Kidney (tissue), 14 donors: ENCODE data around the gene OLA1. TPM values are rescaled to one million over a fixed set of nuclear protein-coding genes. Genes with fewer than 3 reads are reported as not detected.

Experiments
- DNase-seq, 5 donors: peaks; one replicate each; pipeline ENCODE4 v3.0.0-alpha.2; 2013 to 2020
- FAIRE-seq: peaks from 2 replicates; lab custom pipeline; 2012; peaks lifted over from hg19 to GRCh38; lab: Jason Lieb, UNC
- H3K27ac ChIP-seq, 2 donors: one replicate each; pipeline ENCODE4 v1.7.0; 2013; ENCODE audit warnings: low read depth in 2 of 2, low read length in 2 of 2, inconsistent platforms in 1 of 2
- H3K27me3 ChIP-seq: one replicate; pipeline ENCODE4 v1.7.1; 2013; ENCODE audit warnings: low read length, inconsistent platforms; ENCODE audit not compliant: control insufficient read depth, insufficient read depth
- H3K36me3 ChIP-seq, 3 donors: one replicate each; pipeline versions ENCODE4 v1.7.0 to v1.7.1; 2013; ENCODE audit warnings: low read length in 3 of 3, control low read depth in 1 of 3, inconsistent platforms in 1 of 3; ENCODE audit not compliant: insufficient read depth in 3 of 3, control insufficient read depth in 2 of 3
- H3K4me1 ChIP-seq, 3 donors: one replicate each; pipeline versions ENCODE4 v1.7.0 to v1.7.1; 2013; ENCODE audit warnings: low read length in 3 of 3, inconsistent platforms in 1 of 3, low read depth in 1 of 3; ENCODE audit not compliant: control insufficient read depth in 2 of 3, insufficient read depth in 2 of 3
- H3K4me3 ChIP-seq, 3 donors: one replicate each; pipeline versions ENCODE4 v1.7.0 to v1.8.1; 2013; ENCODE audit warnings: low read length in 3 of 3, control low read depth in 1 of 3, inconsistent platforms in 1 of 3
- H3K9ac ChIP-seq, 3 donors: one replicate each; pipeline versions ENCODE4 v1.7.0 to v1.7.1; 2013; ENCODE audit warnings: low read length in 3 of 3, control low read depth in 1 of 3, inconsistent platforms in 1 of 3
- H3K9me3 ChIP-seq, 3 donors: one replicate each; pipeline versions ENCODE4 v1.7.0 to v1.7.1; 2013; ENCODE audit warnings: low read length in 3 of 3, control low read depth in 1 of 3, inconsistent platforms in 1 of 3; ENCODE audit not compliant: control insufficient read depth in 2 of 3, insufficient read depth in 1 of 3
- intact Hi-C: fragments of 100-400 bp; cut with DNase I; formaldehyde crosslinking; loops from one replicate; pipeline ENCODE4 v1.11.1; 2022
- polyA plus RNA-seq: library from polyadenylated mRNA; stranded (reverse); fragments of 350-450 nt; fragmentation: Illumina TruSeq; extraction: RNeasy Lipid Tissue Mini Kit (QIAGEN cat#74804); gene quantifications from one replicate; pipeline ENCODE4 v1.2.3, GENCODE V29; 2014; ENCODE audit warnings: low read depth, low replicate concordance; ENCODE audit not compliant: insufficient read depth
- total RNA-seq: library from RNA; stranded (reverse); fragmentation: NEBNext Ultra II Directional; extraction: Animal tissue kit (Norgen Biotek cat#: 25700); gene quantifications from one replicate; pipeline ENCODE4 v1.2.1, GENCODE V29; 2021
- TF ChIP-seq, protein P1 (sequence below): IDR thresholded peaks from 3 replicates; pipeline ENCODE4 v1.5.1; 2012; ENCODE audit warnings: mild to moderate bottlenecking, moderate library complexity, borderline replicate concordance; ENCODE audit not compliant: insufficient read depth; ENCODE audit errors: extremely low read depth
- donor health status: control.
- donor health status: control.
- donor health status: control.
- donor health status: control.
- donor health status: control.
- donor health status: DM: yes; HTN: yes; CAD: no.
- donor health status: Normal renal cell carcinoma (clear cell type).

OLA1 gene
- total and polyA plus RNA-seq, 2 donors from 2014 or later: 64.2 to 90.0 TPM

DNA sequence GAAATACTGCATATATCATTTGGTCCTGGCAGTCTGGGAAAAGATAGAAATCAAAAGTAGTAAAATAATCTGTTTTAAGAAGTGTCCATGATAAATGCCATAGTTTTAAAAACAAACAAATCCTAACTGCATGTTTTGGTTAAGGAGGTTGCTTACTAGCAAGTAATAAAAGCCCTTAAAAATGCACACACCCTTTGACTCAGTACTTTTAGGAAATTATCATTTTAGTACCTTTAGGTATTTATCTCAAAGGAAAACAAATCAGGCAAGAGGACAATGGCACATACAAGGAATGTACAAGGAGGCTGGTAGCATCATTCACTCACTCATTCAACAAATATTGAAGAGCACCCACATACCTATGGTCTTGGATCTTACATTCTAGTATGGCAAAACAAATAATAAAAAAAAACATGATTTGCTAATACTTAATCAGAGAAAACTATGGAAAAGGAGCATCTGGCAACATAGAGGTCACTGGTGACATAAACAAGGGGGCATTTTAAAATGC lies 67.6 kb downstream of the OLA1 start:
- no peaks in the 10 kb centered on the region for H3K36me3 ChIP-seq
- H3K27me3 ChIP-seq: no peaks in the 10 kb centered on the region
- no peak for FAIRE-seq
- H3K9me3 ChIP-seq: no peaks in the 10 kb centered on the region
- H3K4me3 ChIP-seq: no peak overlapping the region
- H3K4me1 ChIP-seq: peaks cover 0 to 5% (median 3%) of the 10 kb centered on the region in 3 donors
- intact Hi-C loops: no loop called here
- no peak overlapping the region for H3K27ac ChIP-seq
- TF ChIP-seq, protein P1, sequence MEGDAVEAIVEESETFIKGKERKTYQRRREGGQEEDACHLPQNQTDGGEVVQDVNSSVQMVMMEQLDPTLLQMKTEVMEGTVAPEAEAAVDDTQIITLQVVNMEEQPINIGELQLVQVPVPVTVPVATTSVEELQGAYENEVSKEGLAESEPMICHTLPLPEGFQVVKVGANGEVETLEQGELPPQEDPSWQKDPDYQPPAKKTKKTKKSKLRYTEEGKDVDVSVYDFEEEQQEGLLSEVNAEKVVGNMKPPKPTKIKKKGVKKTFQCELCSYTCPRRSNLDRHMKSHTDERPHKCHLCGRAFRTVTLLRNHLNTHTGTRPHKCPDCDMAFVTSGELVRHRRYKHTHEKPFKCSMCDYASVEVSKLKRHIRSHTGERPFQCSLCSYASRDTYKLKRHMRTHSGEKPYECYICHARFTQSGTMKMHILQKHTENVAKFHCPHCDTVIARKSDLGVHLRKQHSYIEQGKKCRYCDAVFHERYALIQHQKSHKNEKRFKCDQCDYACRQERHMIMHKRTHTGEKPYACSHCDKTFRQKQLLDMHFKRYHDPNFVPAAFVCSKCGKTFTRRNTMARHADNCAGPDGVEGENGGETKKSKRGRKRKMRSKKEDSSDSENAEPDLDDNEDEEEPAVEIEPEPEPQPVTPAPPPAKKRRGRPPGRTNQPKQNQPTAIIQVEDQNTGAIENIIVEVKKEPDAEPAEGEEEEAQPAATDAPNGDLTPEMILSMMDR: no peak
- no peak for DNase-seq
- no peak overlapping the region for H3K9ac ChIP-seq

DNA sequence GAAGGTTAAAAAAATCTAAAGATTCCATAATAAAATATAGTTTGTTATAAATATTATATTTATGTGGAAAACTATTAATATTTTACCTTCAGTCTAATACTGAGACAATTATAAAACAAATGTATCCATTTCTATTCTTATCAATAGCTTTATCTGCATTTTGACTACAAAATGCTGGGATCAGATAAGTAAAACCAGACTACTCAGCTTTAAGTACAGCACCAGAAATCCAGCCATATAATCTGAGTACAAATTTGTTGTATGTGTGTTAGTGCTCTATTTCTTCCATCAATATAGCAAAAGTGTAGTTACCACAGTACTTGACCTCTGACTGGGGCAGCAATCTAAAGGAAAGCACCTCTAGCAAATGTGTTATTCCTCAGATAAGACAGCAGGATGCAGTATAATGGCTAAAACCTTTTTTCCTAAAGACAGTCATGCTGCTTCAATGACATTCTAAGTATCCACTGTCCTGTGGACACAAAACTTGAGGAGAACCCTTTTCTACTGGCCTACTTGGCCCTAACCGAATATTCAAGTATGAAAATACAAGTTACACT lies 68.1 kb downstream of the OLA1 start:
- intact Hi-C loops: no loop called here
- Histone ChIP-seq H3K9ac (no peak overlapping the region), H3K4me3 (no peak overlapping the region), H3K4me1 (peaks cover 0 to 5% (median 3%) of the 10 kb centered on the region in 3 donors), H3K27ac (no peak overlapping the region), H3K9me3 (no peaks in the 10 kb centered on the region), H3K36me3 (no peaks in the 10 kb centered on the region), H3K27me3 (no peaks in the 10 kb centered on the region)
- DNase-seq (no peak), FAIRE-seq (no peak)
- TF ChIP-seq, protein P1: no peak

DNA sequence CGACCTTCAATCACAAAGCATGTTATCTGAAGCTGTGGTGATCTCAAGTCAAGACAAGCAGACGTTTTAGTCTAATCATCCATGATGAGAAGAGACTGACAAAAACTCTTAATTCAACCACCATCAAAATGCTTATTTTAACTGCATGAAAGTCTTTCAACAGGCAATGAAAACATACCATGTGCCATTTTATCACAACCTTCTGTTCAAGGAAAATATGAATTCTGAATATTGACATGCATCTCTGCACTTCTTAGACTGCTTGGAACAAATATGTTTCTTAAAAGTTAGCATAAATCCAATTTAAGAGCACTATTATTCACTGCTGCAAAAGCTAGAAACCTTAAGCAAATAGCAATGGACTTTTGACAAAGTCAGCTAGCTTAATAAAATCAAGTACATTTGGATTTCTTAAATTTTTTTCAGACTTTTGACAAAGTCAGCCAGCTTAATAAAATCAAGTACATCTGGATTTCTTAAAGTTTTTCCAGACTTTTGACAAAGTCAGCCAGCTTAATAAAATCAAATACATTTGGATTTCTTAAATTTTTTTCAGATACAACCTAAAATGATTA lies 70.9 kb downstream of the OLA1 start:
- TF ChIP-seq, protein P1: no peak
- Histone ChIP-seq H3K27ac (no peak overlapping the region), H3K4me1 (peaks cover 0 to 5% (median 3%) of the 10 kb centered on the region in 3 donors), H3K4me3 (no peak overlapping the region), H3K9me3 (peaks cover 0 to 7% (median 0%) of the 10 kb centered on the region in 3 donors), H3K36me3 (no peaks in the 10 kb centered on the region), H3K9ac (no peak overlapping the region), H3K27me3 (no peaks in the 10 kb centered on the region)
- no peak for FAIRE-seq
- no peak for DNase-seq
- intact Hi-C loops: no loop called here
